K562 (cell line): Measurements from ENCODE around the gene ZNF333.

Experiments
- CHD2 ChIP-seq: IDR thresholded peaks from 2 replicates; pipeline ENCODE4 v1.6.1; 2011; ENCODE audit warnings: low read depth, low read length
- CTCF ChIP-seq, 3 experiments: IDR thresholded peaks in 2 of 3; conservative IDR thresholded peaks in 1 of 3; 2 replicates each; pipeline ENCODE4 v1.5.1; 2011 to 2012; ENCODE audit warnings: low read length in 3 of 3, mild to moderate bottlenecking in 3 of 3, control low read depth in 2 of 3, improper control_type of control experiment in 1 of 3, inconsistent platforms in 1 of 3, low read depth in 1 of 3, mixed read lengths in 1 of 3, moderate library complexity in 1 of 3; ENCODE audit not compliant: insufficient read depth in 2 of 3
- ETS1 ChIP-seq: conservative IDR thresholded peaks from 2 replicates; pipeline ENCODE4 v1.6.1; 2011; ENCODE audit warnings: low read depth, mild to moderate bottlenecking, low read length; ENCODE audit not compliant: control insufficient read depth
- FOS ChIP-seq: IDR thresholded peaks from 3 replicates; pipeline ENCODE4 v1.6.1; 2011; ENCODE audit not compliant: insufficient read length; ENCODE audit errors: extremely low read depth
- KDM4B ChIP-seq, 2 experiments: fragments of 450-650 bp in 1 of 2; sonication (generic) in 1 of 2; IDR thresholded peaks; 2 replicates each; pipeline ENCODE4 v1.6.1; 2016 to 2017; ENCODE audit warnings: borderline replicate concordance in 2 of 2, antibody characterized with exemption in 1 of 2, low read depth in 1 of 2, mild to moderate bottlenecking in 1 of 2
- MTA1 ChIP-seq: fragments of 450-650 bp; IDR thresholded peaks from 2 replicates; pipeline ENCODE4 v1.6.1; 2017; ENCODE audit warnings: borderline replicate concordance
- RAD21 ChIP-seq, 2 experiments: fragments of 250-450 bp in 1 of 2; fragments of 450-650 bp in 1 of 2; sonication (Bioruptor Pico) in 1 of 2; formaldehyde crosslinking in 1 of 2; IDR thresholded peaks in 1 of 2; conservative IDR thresholded peaks in 1 of 2; 2 replicates each; pipeline versions ENCODE4 v1.4.0 to v1.8.0; 2020 to 2022; ENCODE audit warnings: mild to moderate bottlenecking in 2 of 2, moderate library complexity in 1 of 2
- RBBP5 ChIP-seq: fragments of 200-600 bp; sonication (generic); IDR thresholded peaks from 2 replicates; pipeline ENCODE4 v1.6.1; 2012; ENCODE audit warnings: borderline replicate concordance, mild to moderate bottlenecking, low read length, control low read depth, inconsistent platforms; ENCODE audit not compliant: insufficient read depth, poor library complexity, severe bottlenecking
- TAF1 ChIP-seq: IDR thresholded peaks from 2 replicates; pipeline ENCODE4 v1.6.1; 2011; ENCODE audit warnings: mild to moderate bottlenecking, low read length, moderate library complexity; ENCODE audit not compliant: insufficient read depth, control insufficient read depth, severe bottlenecking; ENCODE audit errors: extremely low read depth
- TRIM24 ChIP-seq, 2 experiments: fragments of 450-650 bp; IDR thresholded peaks; 2 replicates each; pipeline ENCODE4 v1.6.1; 2016
- ZNF695 ChIP-seq: fragments of 450-650 bp; formaldehyde crosslinking; IDR thresholded peaks from 2 replicates; pipeline ENCODE4 v1.4.0; 2020; ENCODE audit warnings: mild to moderate bottlenecking, moderate library complexity

- no peak for TF ChIP-seq TRIM24 (IDR thresholded peaks at IDR 0.05)
- TF ChIP-seq CTCF (IDR thresholded peaks at IDR 0.05 in 2 of 3, conservative IDR thresholded peaks at IDR 0.05 in 1 of 3; ENCODE audit: insufficient read depth in 2 of 3, low read depth in 1 of 3, low read length in 3 of 3): no peak
- TF ChIP-seq RBBP5: no peak
- no peak for TF ChIP-seq TAF1
- TF ChIP-seq FOS: no peak
- no peak for TF ChIP-seq MTA1
- TF ChIP-seq ETS1: no peak
- no peak for TF ChIP-seq ZNF695
- no peak for TF ChIP-seq CHD2
- TF ChIP-seq RAD21 (CRISPR knock-in tag; conservative IDR thresholded peaks at IDR 0.05 in 1 of 2, IDR thresholded peaks at IDR 0.05 in 1 of 2): no peak
- TF ChIP-seq KDM4B (IDR thresholded peaks at IDR 0.05; ENCODE audit: borderline replicate concordance in 2 of 2, low read depth in 1 of 2): no peak
Measured at GRCh38 chr19:14770944-14771839, 81.3 kb downstream of the ZNF333 start.
